Measurements from ENCODE around the gene PLEKHM3. TPM values are rescaled to one million over a fixed set of nuclear protein-coding genes. Genes with fewer than 3 reads are reported as not detected.

Gene PLEKHM3
- total and polyA plus RNA-seq, 2 of the 13 experiments (the other 11 are each of a cell fraction or from before 2014, with no cell fraction given), result 4.5 to 4.7 TPM

- no peak for TF ChIP-seq REST (IDR thresholded peaks at IDR 0.05; ENCODE audit: borderline replicate concordance in 1 of 2, low read depth in 1 of 2, low read length in 2 of 2)
- TF ChIP-seq DDIT3 (CRISPR knock-in tag; IDR thresholded peaks at IDR 0.05), result no peak
- TF ChIP-seq SIN3A (IDR thresholded peaks at IDR 0.05; ENCODE audit: borderline replicate concordance, low read depth, low read length), result no peak; the same call in 1 of the 2 replicates
- TF ChIP-seq ZNF543 (CRISPR knock-in tag; IDR thresholded peaks at IDR 0.05), result no peak
- no peak for TF ChIP-seq ZNF513 (CRISPR knock-in tag; conservative IDR thresholded peaks at IDR 0.05)
- TF ChIP-seq IRF2 (CRISPR knock-in tag; IDR thresholded peaks at IDR 0.05), result peak; percentile 66; the same call in 1 of the 2 replicates
- no peak for TF ChIP-seq MAFG (CRISPR knock-in tag; IDR thresholded peaks at IDR 0.05)
- no peak for TF ChIP-seq ZNF260 (CRISPR knock-in tag; IDR thresholded peaks at IDR 0.05; ENCODE audit: borderline replicate concordance, low read depth)
- TF ChIP-seq RFX5 (IDR thresholded peaks at IDR 0.05; ENCODE audit: low read depth, low read length), result no peak
- TF ChIP-seq THAP7 (CRISPR knock-in tag; IDR thresholded peaks at IDR 0.05), result no peak
- TF ChIP-seq ZNF124 (CRISPR knock-in tag; IDR thresholded peaks at IDR 0.05), result 0 out of 2 replicates have a peak, but pooled peaks have one; percentile 61
- no peak for TF ChIP-seq ZBTB8A (CRISPR knock-in tag; IDR thresholded peaks at IDR 0.05; ENCODE audit: borderline replicate concordance, low read depth)
- TF ChIP-seq NFE2L2 (IDR thresholded peaks at IDR 0.05; ENCODE audit: low read length), result no peak
- TF ChIP-seq MEIS2 (CRISPR knock-in tag; IDR thresholded peaks at IDR 0.05), result no peak
- peak; percentile 80 for TF ChIP-seq CEBPG (CRISPR knock-in tag; IDR thresholded peaks at IDR 0.05)
- no peak for TF ChIP-seq DZIP1 (CRISPR knock-in tag; IDR thresholded peaks at IDR 0.05)
- TF ChIP-seq GABPB1 (CRISPR knock-in tag; IDR thresholded peaks at IDR 0.05), result no peak
- TF ChIP-seq SALL1 (CRISPR knock-in tag; IDR thresholded peaks at IDR 0.05), result peak; percentile 38; the same call in 1 of the 2 replicates
- no peak for TF ChIP-seq ZNF253 (CRISPR knock-in tag; IDR thresholded peaks at IDR 0.05; ENCODE audit: borderline replicate concordance)
- no peak for TF ChIP-seq NCOA5 (CRISPR knock-in tag; IDR thresholded peaks at IDR 0.05)
These were observed 180.0 kb downstream of the PLEKHM3 start (continued) for GRCh38 chr2:207845202-207845864.

All from HepG2 (cell line).